GM10847 (cell line): ENCODE measurements around the gene ITM2B.

Experiments
- POLR2A ChIP-seq: IDR thresholded peaks from 2 replicates; pipeline ENCODE4 v1.6.1; 2011; ENCODE audit not compliant: insufficient read length; ENCODE audit errors: extremely low read depth

ITM2B gene

DNA sequence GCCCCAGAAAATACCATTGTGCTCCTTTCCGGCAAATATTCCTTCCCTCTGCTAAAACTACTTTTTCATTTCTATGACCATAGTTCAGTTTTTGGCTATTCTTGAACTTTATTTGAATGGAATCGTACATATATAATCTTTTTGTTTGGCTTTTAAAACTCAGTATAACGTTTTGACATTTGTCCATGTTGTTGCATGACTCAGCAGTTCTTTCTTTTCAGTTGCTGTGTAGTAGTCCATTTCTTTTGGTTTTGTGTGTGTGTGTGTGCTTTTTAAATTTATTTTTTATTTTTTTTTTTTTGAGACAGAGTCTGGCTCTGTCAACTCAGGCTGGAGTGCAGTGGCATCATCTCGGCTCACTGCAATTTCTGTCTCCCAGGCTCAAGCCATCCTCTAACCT is 35.0 kb downstream of the ITM2B start:
- no peak for TF ChIP-seq POLR2A

DNA sequence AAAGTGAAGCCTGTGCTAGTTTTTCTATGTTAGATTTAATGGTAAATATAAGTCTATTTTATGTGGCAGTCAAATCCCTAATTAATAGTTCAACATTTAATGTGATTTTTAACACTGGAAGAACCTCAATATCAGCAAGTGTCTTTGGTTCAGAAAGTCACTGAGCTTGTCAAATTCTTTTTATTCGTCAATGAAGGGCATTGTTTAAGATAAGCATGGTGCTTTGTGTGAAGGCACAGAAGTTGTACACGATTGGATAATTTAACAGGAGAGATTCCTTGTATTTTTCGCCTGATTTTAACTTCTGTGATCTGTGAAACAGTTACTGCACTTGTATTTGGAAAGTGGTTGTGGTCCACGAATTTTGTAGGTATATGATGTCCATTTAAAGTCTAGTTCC is 40.3 kb downstream of the ITM2B start:
- no peak for TF ChIP-seq POLR2A

DNA sequence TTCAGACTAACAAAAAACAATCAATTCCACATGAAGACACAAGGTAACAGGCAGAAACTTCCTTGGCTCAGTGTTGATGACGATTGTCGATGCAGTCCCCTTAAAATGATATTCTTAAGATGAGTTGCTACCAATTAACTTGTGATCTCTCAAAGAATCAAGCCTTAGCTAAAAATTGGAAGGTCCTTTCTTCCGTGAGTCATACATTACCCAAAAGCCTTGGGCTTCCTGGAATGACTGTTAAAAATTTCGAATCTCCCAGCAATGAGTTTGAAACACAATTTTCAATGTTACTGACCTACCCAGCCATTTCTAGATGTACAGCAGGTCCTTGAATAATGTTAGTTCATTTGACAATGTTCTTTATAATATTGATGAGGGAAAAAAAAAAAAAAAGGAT is 42.5 kb downstream of the ITM2B start:
- no peak for TF ChIP-seq POLR2A

GRCh38 chr13:48278806-48279205 is 45.8 kb downstream of the ITM2B start:
- TF ChIP-seq POLR2A = no peak

DNA sequence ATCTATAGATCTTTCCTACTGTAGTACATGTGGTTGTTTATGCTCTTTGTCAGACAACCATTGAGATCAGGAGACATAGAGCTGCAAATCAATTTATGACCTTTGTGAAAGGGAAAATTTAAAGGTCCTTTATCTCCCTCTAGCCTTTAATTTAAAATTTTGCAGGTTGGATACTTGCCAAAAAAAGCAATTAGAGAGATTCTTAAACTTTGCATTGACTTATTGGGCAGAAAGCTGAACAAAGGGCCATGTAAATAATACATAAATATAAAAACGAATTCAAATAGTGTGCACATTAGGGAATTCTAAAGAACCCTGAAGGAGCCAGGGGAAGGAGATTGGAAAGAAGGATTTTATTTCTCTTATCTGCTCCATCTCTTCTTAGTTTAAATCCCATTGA is 48.5 kb downstream of the ITM2B start:
- TF ChIP-seq POLR2A = no peak

GRCh38 chr13:48291730-48292129 is 58.7 kb downstream of the ITM2B start:
- no peak for TF ChIP-seq POLR2A

GRCh38 chr13:48292650-48293049 is 59.6 kb downstream of the ITM2B start:
- no peak for TF ChIP-seq POLR2A

GRCh38 chr13:48294653-48295052 is 61.6 kb downstream of the ITM2B start:
- TF ChIP-seq POLR2A = no peak

- no peak for TF ChIP-seq POLR2A
Measured at GRCh38 chr13:48295271-48295670, 62.3 kb downstream of the ITM2B start.

GRCh38 chr13:48296528-48296927 is 63.5 kb downstream of the ITM2B start:
- no peak for TF ChIP-seq POLR2A

DNA sequence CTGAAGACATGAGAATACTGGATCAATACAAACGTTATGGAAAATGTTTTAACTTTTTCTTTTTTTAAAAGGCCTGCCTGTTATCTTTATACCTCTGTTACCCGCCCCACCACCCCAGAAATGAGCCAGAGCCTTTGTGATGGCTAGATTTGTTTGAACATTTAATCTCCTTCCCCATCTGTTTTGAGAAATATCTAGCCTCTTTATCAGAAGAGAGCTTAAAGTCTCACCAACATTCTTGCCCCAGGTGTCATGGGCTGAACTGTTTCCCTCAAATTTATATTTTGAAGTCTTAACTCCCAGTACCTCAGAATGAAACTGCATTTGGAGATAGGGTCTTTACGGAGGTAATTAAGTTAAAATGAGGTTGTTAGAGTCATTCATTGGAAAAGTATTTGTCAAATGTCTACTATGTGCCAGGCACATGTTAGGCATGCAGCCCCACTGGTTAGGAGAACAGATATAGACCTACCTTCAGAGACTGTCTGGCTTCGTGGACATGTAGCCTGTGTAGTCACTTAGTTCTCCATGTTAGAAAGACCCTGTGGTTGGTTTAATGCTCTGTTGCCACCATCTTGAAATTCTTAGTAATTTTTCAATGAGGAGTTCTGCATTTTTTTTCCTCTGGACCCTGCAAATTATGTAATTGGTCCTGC is 64.3 kb downstream of the ITM2B start:
- TF ChIP-seq POLR2A = no peak

- TF ChIP-seq POLR2A = no peak
Measured at GRCh38 chr13:48299591-48299990, 66.6 kb downstream of the ITM2B start.

GRCh38 chr13:48302871-48303358 is 69.9 kb downstream of the ITM2B start:
- TF ChIP-seq POLR2A = no peak

DNA sequence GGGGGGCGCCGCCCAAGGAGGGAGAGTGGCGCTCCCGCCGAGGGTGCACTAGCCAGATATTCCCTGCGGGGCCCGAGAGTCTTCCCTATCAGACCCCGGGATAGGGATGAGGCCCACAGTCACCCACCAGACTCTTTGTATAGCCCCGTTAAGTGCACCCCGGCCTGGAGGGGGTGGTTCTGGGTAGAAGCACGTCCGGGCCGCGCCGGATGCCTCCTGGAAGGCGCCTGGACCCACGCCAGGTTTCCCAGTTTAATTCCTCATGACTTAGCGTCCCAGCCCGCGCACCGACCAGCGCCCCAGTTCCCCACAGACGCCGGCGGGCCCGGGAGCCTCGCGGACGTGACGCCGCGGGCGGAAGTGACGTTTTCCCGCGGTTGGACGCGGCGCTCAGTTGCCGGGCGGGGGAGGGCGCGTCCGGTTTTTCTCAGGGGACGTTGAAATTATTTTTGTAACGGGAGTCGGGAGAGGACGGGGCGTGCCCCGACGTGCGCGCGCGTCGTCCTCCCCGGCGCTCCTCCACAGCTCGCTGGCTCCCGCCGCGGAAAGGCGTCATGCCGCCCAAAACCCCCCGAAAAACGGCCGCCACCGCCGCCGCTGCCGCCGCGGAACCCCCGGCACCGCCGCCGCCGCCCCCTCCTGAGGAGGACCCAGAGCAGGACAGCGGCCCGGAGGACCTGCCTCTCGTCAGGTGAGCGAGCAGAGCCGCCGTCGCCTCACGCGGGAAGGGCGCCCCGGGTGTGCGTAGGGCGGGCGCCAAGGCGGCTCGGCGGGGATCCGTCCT is 70.5 kb downstream of the ITM2B start, which contains the start of gene RB1:
RB1 (plus strand) TSS at position 393 of the 784 bp plus-strand sequence; CDS start at position 555, 162 bp downstream.
- TF ChIP-seq POLR2A = peak; percentile 78

GRCh38 chr13:48304143-48304876 is 71.3 kb downstream of the ITM2B start:
- TF ChIP-seq POLR2A = peak; percentile 31

GRCh38 chr13:48311223-48311622 is 78.2 kb downstream of the ITM2B start:
- no peak for TF ChIP-seq POLR2A
